Kidney (tissue), 14 donors: Measurements from ENCODE around the gene BTBD1. TPM values are rescaled to one million over a fixed set of nuclear protein-coding genes. Genes with fewer than 3 reads are reported as not detected.
A peak's percentile ranks its signal among the peaks of the same experiment; 100 is the strongest.

ENCODE experiments used
- DNase-seq, 5 donors: peaks; one replicate each; pipeline ENCODE4 v3.0.0-alpha.2; 2013 to 2020
- FAIRE-seq: peaks from 2 replicates; lab custom pipeline; 2012; peaks lifted over from hg19 to GRCh38; lab: Jason Lieb, UNC
- H3K27ac ChIP-seq, 2 donors: one replicate each; pipeline ENCODE4 v1.7.0; 2013; ENCODE audit warnings: low read depth in 2 of 2, low read length in 2 of 2, inconsistent platforms in 1 of 2
- H3K27me3 ChIP-seq: one replicate; pipeline ENCODE4 v1.7.1; 2013; ENCODE audit warnings: low read length, inconsistent platforms; ENCODE audit not compliant: control insufficient read depth, insufficient read depth
- H3K36me3 ChIP-seq, 3 donors: one replicate each; pipeline versions ENCODE4 v1.7.0 to v1.7.1; 2013; ENCODE audit warnings: low read length in 3 of 3, control low read depth in 1 of 3, inconsistent platforms in 1 of 3; ENCODE audit not compliant: insufficient read depth in 3 of 3, control insufficient read depth in 2 of 3
- H3K4me1 ChIP-seq, 3 donors: one replicate each; pipeline versions ENCODE4 v1.7.0 to v1.7.1; 2013; ENCODE audit warnings: low read length in 3 of 3, inconsistent platforms in 1 of 3, low read depth in 1 of 3; ENCODE audit not compliant: control insufficient read depth in 2 of 3, insufficient read depth in 2 of 3
- H3K4me3 ChIP-seq, 3 donors: one replicate each; pipeline versions ENCODE4 v1.7.0 to v1.8.1; 2013; ENCODE audit warnings: low read length in 3 of 3, control low read depth in 1 of 3, inconsistent platforms in 1 of 3
- H3K9ac ChIP-seq, 3 donors: one replicate each; pipeline versions ENCODE4 v1.7.0 to v1.7.1; 2013; ENCODE audit warnings: low read length in 3 of 3, control low read depth in 1 of 3, inconsistent platforms in 1 of 3
- H3K9me3 ChIP-seq, 3 donors: one replicate each; pipeline versions ENCODE4 v1.7.0 to v1.7.1; 2013; ENCODE audit warnings: low read length in 3 of 3, control low read depth in 1 of 3, inconsistent platforms in 1 of 3; ENCODE audit not compliant: control insufficient read depth in 2 of 3, insufficient read depth in 1 of 3
- CTCF ChIP-seq: IDR thresholded peaks from 3 replicates; pipeline ENCODE4 v1.5.1; 2012; ENCODE audit warnings: mild to moderate bottlenecking, moderate library complexity, borderline replicate concordance; ENCODE audit not compliant: insufficient read depth; ENCODE audit errors: extremely low read depth
- intact Hi-C: fragments of 100-400 bp; cut with DNase I; formaldehyde crosslinking; loops from one replicate; pipeline ENCODE4 v1.11.1; 2022
- polyA plus RNA-seq: library from polyadenylated mRNA; stranded (reverse); fragments of 350-450 nt; fragmentation: Illumina TruSeq; extraction: RNeasy Lipid Tissue Mini Kit (QIAGEN cat#74804); gene quantifications from one replicate; pipeline ENCODE4 v1.2.3, GENCODE V29; 2014; ENCODE audit warnings: low read depth, low replicate concordance; ENCODE audit not compliant: insufficient read depth
- total RNA-seq: library from RNA; stranded (reverse); fragmentation: NEBNext Ultra II Directional; extraction: Animal tissue kit (Norgen Biotek cat#: 25700); gene quantifications from one replicate; pipeline ENCODE4 v1.2.1, GENCODE V29; 2021
- donor health status: control.
- donor health status: control.
- donor health status: control.
- donor health status: control.
- donor health status: control.
- donor health status: DM: yes; HTN: yes; CAD: no.
- donor health status: Normal renal cell carcinoma (clear cell type).

BTBD1 gene
- total and polyA plus RNA-seq, 2 donors from 2014 or later = 29.1 to 52.0 TPM

- Histone ChIP-seq H3K27ac (no peak overlapping the region), H3K9me3 (no peaks in the 10 kb centered on the region), H3K4me3 (no peak overlapping the region), H3K36me3 (no peaks in the 10 kb centered on the region), H3K9ac (no peak overlapping the region), H3K27me3 (peaks cover 5% of the 10 kb centered on the region), H3K4me1 (peaks cover 0 to 12% (median 0%) of the 10 kb centered on the region in 3 donors)
- intact Hi-C loops = no loop called here
- no peak for FAIRE-seq
- no peak for DNase-seq
- TF ChIP-seq CTCF = no peak
Measured at GRCh38 chr15:83110381-83110780, 43.3 kb upstream of the BTBD1 start.

GRCh38 chr15:83109532-83109931 lies 42.5 kb upstream of the BTBD1 start:
- intact Hi-C loops = no loop called here
- no peak overlapping the region for H3K9ac ChIP-seq
- no peak overlapping the region for H3K27ac ChIP-seq

GRCh38 chr15:83108266-83109219 lies 41.5 kb upstream of the BTBD1 start:
- FAIRE-seq = no peak
- H3K4me1 ChIP-seq = peaks cover 0 to 11% (median 0%) of the 10 kb centered on the region in 3 donors

More at GRCh38 chr15:83109532-83109931, 42.5 kb upstream of the BTBD1 start:
- Histone ChIP-seq H3K4me1 (peaks cover 0 to 12% (median 0%) of the 10 kb centered on the region in 3 donors), H3K27me3 (peaks cover 5% of the 10 kb centered on the region), H3K9me3 (no peaks in the 10 kb centered on the region), H3K4me3 (no peak overlapping the region), H3K36me3 (no peaks in the 10 kb centered on the region)
- TF ChIP-seq CTCF = no peak
- DNase-seq (no peak), FAIRE-seq (no peak)

More at GRCh38 chr15:83108266-83109219, 41.5 kb upstream of the BTBD1 start:
- Histone ChIP-seq H3K27ac (no peak overlapping the region), H3K9me3 (no peaks in the 10 kb centered on the region), H3K9ac (no peak overlapping the region), H3K4me3 (peak overlapping the region in 2 of 3 donors; percentile 18 to 56), H3K27me3 (peaks cover 5% of the 10 kb centered on the region), H3K36me3 (no peaks in the 10 kb centered on the region)
- no peak for TF ChIP-seq CTCF
- DNase-seq = peak in 2 of 5 donors; percentile 37 to 77
- intact Hi-C loops = no loop called here
